GM12891 (cell line): Measurements from ENCODE around the gene MAX.

ENCODE experiments used
- POLR2A ChIP-seq: IDR thresholded peaks from 2 replicates; pipeline ENCODE4 v1.6.1; 2011; ENCODE audit warnings: low read depth, low read length, control low read depth
- POLR2AphosphoS5 ChIP-seq: IDR thresholded peaks from 2 replicates; pipeline ENCODE4 v1.6.1; 2011; ENCODE audit warnings: low read depth, low read length, control low read depth
- POU2F2 ChIP-seq: IDR thresholded peaks from 2 replicates; pipeline ENCODE4 v1.6.1; 2011; ENCODE audit warnings: low read depth, mild to moderate bottlenecking, control low read depth, low read length, moderate library complexity
- SPI1 ChIP-seq: IDR thresholded peaks from 2 replicates; pipeline ENCODE4 v1.6.1; 2011; ENCODE audit warnings: low read depth, low read length, control low read depth

GRCh38 chr14:65102441-65103149 is at the start of gene MAX:
- TF ChIP-seq POLR2A (peak; percentile 62; the same call in 1 of the 2 replicates), POU2F2 (peak; percentile 83), POLR2AphosphoS5 (peak; percentile 75), SPI1 (no peak)
